CD8-positive, alpha-beta memory T cell (primary cell): Measurements from ENCODE around the gene PLEKHG7. TPM values are rescaled to one million over a fixed set of nuclear protein-coding genes. Genes with fewer than 3 reads are reported as not detected.

Source experiments
- CTCF ChIA-PET: fragments of 350-600 bp; sonication (Branson Sonifier 250); formaldehyde crosslinking; loops from one replicate; lab custom pipeline; 2021; ENCODE audit warnings: antibody characterized with exemption; lab: Charles Lee
- POLR2A ChIA-PET: fragments of 350-600 bp; sonication (Branson Sonifier 250); formaldehyde crosslinking; loops from one replicate; lab custom pipeline; 2021; ENCODE audit warnings: antibody characterized with exemption; lab: Charles Lee
- DNase-seq, 5 donors: peaks; one replicate each; pipeline versions ENCODE4 v3.0.0 to v3.0.0-alpha.2; 2020 to 2022; ENCODE audit warnings: mixed read lengths in 1 of 5
- H3K27ac ChIP-seq: one replicate; pipeline ENCODE4 v1.7.0; 2013; ENCODE audit warnings: low read depth, mild to moderate bottlenecking, low read length, moderate library complexity
- H3K27me3 ChIP-seq: 2 replicates; pipeline ENCODE4 v1.7.0; 2013; ENCODE audit warnings: low read length, mild to moderate bottlenecking; ENCODE audit not compliant: insufficient read depth, poor library complexity, severe bottlenecking
- H3K36me3 ChIP-seq: 2 replicates; pipeline ENCODE4 v1.7.0; 2013; ENCODE audit warnings: mild to moderate bottlenecking, low read length, moderate library complexity; ENCODE audit not compliant: insufficient read depth
- H3K4me1 ChIP-seq: 2 replicates; pipeline ENCODE4 v1.7.0; 2013; ENCODE audit warnings: mild to moderate bottlenecking, low read length, moderate library complexity; ENCODE audit not compliant: insufficient read depth
- H3K4me3 ChIP-seq: 2 replicates; pipeline ENCODE4 v1.7.0; 2013; ENCODE audit warnings: mild to moderate bottlenecking, low read length
- H3K9me3 ChIP-seq: 2 replicates; pipeline ENCODE4 v1.7.0; 2013; ENCODE audit warnings: mild to moderate bottlenecking, low read length
- H3K27ac Mint-ChIP-seq, 8 donors: one replicate each; pipeline ENCODE4 v1.8.0; 2020 to 2021; ENCODE audit warnings: mixed read lengths in 8 of 8, mild to moderate bottlenecking in 6 of 8, inconsistent platforms in 3 of 8, moderate library complexity in 3 of 8
- H3K27me3 Mint-ChIP-seq, 2 donors: one replicate each; pipeline ENCODE4 v1.8.0; 2020 to 2021; ENCODE audit warnings: mixed read lengths in 2 of 2, mild to moderate bottlenecking in 1 of 2, moderate library complexity in 1 of 2
- H3K36me3 Mint-ChIP-seq, 3 donors: one replicate each; pipeline ENCODE4 v1.8.0; 2020 to 2021; ENCODE audit warnings: mixed read lengths in 3 of 3, inconsistent platforms in 1 of 3, mild to moderate bottlenecking in 1 of 3
- H3K4me1 Mint-ChIP-seq, 3 donors: one replicate each; pipeline ENCODE4 v1.8.0; 2020 to 2021; ENCODE audit warnings: mixed read lengths in 3 of 3, inconsistent platforms in 1 of 3, mild to moderate bottlenecking in 1 of 3
- H3K4me3 Mint-ChIP-seq, 7 donors: one replicate each; pipeline ENCODE4 v1.8.0; 2020 to 2021; ENCODE audit warnings: mixed read lengths in 7 of 7, mild to moderate bottlenecking in 6 of 7, moderate library complexity in 4 of 7, inconsistent platforms in 2 of 7
- H3K9me3 Mint-ChIP-seq, 5 donors: one replicate each; pipeline ENCODE4 v1.8.0; 2020 to 2022; ENCODE audit warnings: mixed read lengths in 5 of 5, mild to moderate bottlenecking in 3 of 5, moderate library complexity in 2 of 5, inconsistent platforms in 1 of 5
- polyA plus RNA-seq: library from polyadenylated mRNA; unstranded; fragments of 300-500 nt; fragmentation: Illumina TruSeq; gene quantifications from one replicate; pipeline ENCODE4 v1.2.3, GENCODE V29; 2021
- total RNA-seq, 2 experiments: library from RNA; stranded (reverse); gene quantifications; one replicate each; pipeline ENCODE4 v1.2.3, GENCODE V29; 2021

Gene PLEKHG7
- total and polyA plus RNA-seq, 3 experiments from 2014 or later: not detected

- Histone ChIP-seq H3K4me3 (no peak overlapping the region), H3K27me3 (no peaks in the 10 kb centered on the region), H3K36me3 (no peaks in the 10 kb centered on the region), H3K4me1 (no peaks in the 10 kb centered on the region), H3K9me3 (no peaks in the 10 kb centered on the region), H3K27ac (no peak overlapping the region)
- Mint-ChIP-seq H3K27ac (no peak overlapping the region), H3K9me3 (peaks cover 0 to 6% (median 4%) of the 10 kb centered on the region in 5 donors), H3K4me3 (no peak overlapping the region), H3K27me3 (peaks cover 0 to 20% of the 10 kb centered on the region in 2 donors), H3K36me3 (peaks cover 0 to 24% (median 0%) of the 10 kb centered on the region in 3 donors), H3K4me1 (no peaks in the 10 kb centered on the region)
- ChIA-PET POLR2A (no interaction called here), CTCF (no interaction called here)
- DNase-seq: no peak
Measured at GRCh38 chr12:92695056-92695455, 7.7 kb upstream of the PLEKHG7 start.

- CTCF ChIA-PET: no interaction called here
- Mint-ChIP-seq H3K27ac (no peak overlapping the region), H3K27me3 (peaks cover 0 to 15% of the 10 kb centered on the region in 2 donors), H3K36me3 (peaks cover 0 to 24% (median 0%) of the 10 kb centered on the region in 3 donors), H3K4me1 (no peaks in the 10 kb centered on the region), H3K4me3 (no peak overlapping the region), H3K9me3 (peaks cover 0 to 6% (median 4%) of the 10 kb centered on the region in 5 donors)
- H3K4me1 ChIP-seq: no peaks in the 10 kb centered on the region
- POLR2A ChIA-PET: no interaction called here
- H3K27ac ChIP-seq: no peak overlapping the region
- no peaks in the 10 kb centered on the region for H3K27me3 ChIP-seq
- DNase-seq: no peak
- H3K4me3 ChIP-seq: no peak overlapping the region
- H3K9me3 ChIP-seq: no peaks in the 10 kb centered on the region
- no peaks in the 10 kb centered on the region for H3K36me3 ChIP-seq
Measured at GRCh38 chr12:92695577-92695976, 7.2 kb upstream of the PLEKHG7 start.

- CTCF ChIA-PET: no interaction called here
- Mint-ChIP-seq H3K27ac (no peak overlapping the region), H3K36me3 (peaks cover 0 to 24% (median 0%) of the 10 kb centered on the region in 3 donors), H3K27me3 (peaks cover 0 to 12% of the 10 kb centered on the region in 2 donors), H3K9me3 (peaks cover 0 to 6% (median 4%) of the 10 kb centered on the region in 5 donors), H3K4me3 (no peak overlapping the region), H3K4me1 (no peaks in the 10 kb centered on the region)
- POLR2A ChIA-PET: no interaction called here
- no peak overlapping the region for H3K4me3 ChIP-seq
- H3K9me3 ChIP-seq: no peaks in the 10 kb centered on the region
- DNase-seq: no peak
- H3K4me1 ChIP-seq: no peaks in the 10 kb centered on the region
- no peak overlapping the region for H3K27ac ChIP-seq
- H3K27me3 ChIP-seq: no peaks in the 10 kb centered on the region
- H3K36me3 ChIP-seq: no peaks in the 10 kb centered on the region
Measured at GRCh38 chr12:92696216-92696615, 6.6 kb upstream of the PLEKHG7 start.

- H3K36me3 ChIP-seq: no peaks in the 10 kb centered on the region
- no peak overlapping the region for H3K27ac ChIP-seq
- H3K4me3 ChIP-seq: no peak overlapping the region
- ChIA-PET CTCF (no interaction called here), POLR2A (no interaction called here)
- H3K9me3 ChIP-seq: no peaks in the 10 kb centered on the region
- Mint-ChIP-seq H3K4me3 (no peak overlapping the region), H3K9me3 (peaks cover 0 to 6% (median 3%) of the 10 kb centered on the region in 5 donors), H3K27me3 (peaks cover 0 to 11% of the 10 kb centered on the region in 2 donors), H3K4me1 (no peaks in the 10 kb centered on the region), H3K27ac (no peak overlapping the region), H3K36me3 (peaks cover 0 to 13% (median 0%) of the 10 kb centered on the region in 3 donors)
- H3K4me1 ChIP-seq: no peaks in the 10 kb centered on the region
- no peaks in the 10 kb centered on the region for H3K27me3 ChIP-seq
- DNase-seq: no peak
Measured at GRCh38 chr12:92698474-92698873, 4.3 kb upstream of the PLEKHG7 start.

GRCh38 chr12:92701441-92701840 lies 1.3 kb upstream of the PLEKHG7 start:
- Mint-ChIP-seq H3K9me3 (peaks cover 0 to 6% (median 3%) of the 10 kb centered on the region in 5 donors), H3K27me3 (peaks cover 0 to 11% of the 10 kb centered on the region in 2 donors), H3K36me3 (peaks cover 0 to 13% (median 0%) of the 10 kb centered on the region in 3 donors), H3K27ac (peak overlapping the region in 1 of 8 donors; percentile 0), H3K4me1 (no peaks in the 10 kb centered on the region), H3K4me3 (no peak overlapping the region)
- ChIA-PET POLR2A (no interaction called here), CTCF (no interaction called here)
- Histone ChIP-seq H3K4me3 (no peak overlapping the region), H3K27me3 (no peaks in the 10 kb centered on the region), H3K4me1 (no peaks in the 10 kb centered on the region), H3K36me3 (no peaks in the 10 kb centered on the region), H3K9me3 (no peaks in the 10 kb centered on the region), H3K27ac (no peak overlapping the region)
- DNase-seq: no peak

GRCh38 chr12:92703786-92704185 lies 997 bp downstream of the PLEKHG7 start:
- Histone ChIP-seq H3K9me3 (no peaks in the 10 kb centered on the region), H3K27me3 (no peaks in the 10 kb centered on the region), H3K4me1 (no peaks in the 10 kb centered on the region), H3K27ac (no peak overlapping the region), H3K4me3 (no peak overlapping the region), H3K36me3 (no peaks in the 10 kb centered on the region)
- peaks cover 6% of the 10 kb centered on the region in 3 donors for H3K4me1 Mint-ChIP-seq
- H3K36me3 Mint-ChIP-seq: no peaks in the 10 kb centered on the region
- ChIA-PET CTCF (no interaction called here), POLR2A (no interaction called here)
- no peak overlapping the region for H3K4me3 Mint-ChIP-seq
- no peaks in the 10 kb centered on the region for H3K9me3 Mint-ChIP-seq
- peaks cover 0 to 8% of the 10 kb centered on the region in 2 donors for H3K27me3 Mint-ChIP-seq
- DNase-seq: no peak
- no peak overlapping the region for H3K27ac Mint-ChIP-seq

GRCh38 chr12:92706594-92706993 lies 3.8 kb downstream of the PLEKHG7 start:
- CTCF ChIA-PET: no interaction called here
- no peak overlapping the region for H3K4me3 ChIP-seq
- no peak overlapping the region for H3K4me3 Mint-ChIP-seq
- H3K27me3 ChIP-seq: no peaks in the 10 kb centered on the region
- no peaks in the 10 kb centered on the region for H3K9me3 ChIP-seq
- H3K27ac Mint-ChIP-seq: peak overlapping the region in 1 of 8 donors; percentile 72
- H3K36me3 ChIP-seq: no peaks in the 10 kb centered on the region
- no peaks in the 10 kb centered on the region for H3K9me3 Mint-ChIP-seq
- H3K4me1 Mint-ChIP-seq: peaks cover 6% of the 10 kb centered on the region in 3 donors
- no peak for DNase-seq
- no peaks in the 10 kb centered on the region for H3K36me3 Mint-ChIP-seq
- peaks cover 0 to 5% of the 10 kb centered on the region in 2 donors for H3K27me3 Mint-ChIP-seq
- H3K4me1 ChIP-seq: no peaks in the 10 kb centered on the region
- POLR2A ChIA-PET: no interaction called here
- H3K27ac ChIP-seq: no peak overlapping the region

- no peaks in the 10 kb centered on the region for H3K27me3 ChIP-seq
- Mint-ChIP-seq H3K4me1 (peaks cover 6% of the 10 kb centered on the region in 3 donors), H3K27me3 (no peaks in the 10 kb centered on the region), H3K36me3 (no peaks in the 10 kb centered on the region), H3K27ac (peak overlapping the region in 1 of 8 donors; percentile 43), H3K4me3 (no peak overlapping the region), H3K9me3 (no peaks in the 10 kb centered on the region)
- no peak for DNase-seq
- H3K36me3 ChIP-seq: no peaks in the 10 kb centered on the region
- POLR2A ChIA-PET: no interaction called here
- no peaks in the 10 kb centered on the region for H3K4me1 ChIP-seq
- CTCF ChIA-PET: no interaction called here
- no peaks in the 10 kb centered on the region for H3K9me3 ChIP-seq
- H3K4me3 ChIP-seq: no peak overlapping the region
- no peak overlapping the region for H3K27ac ChIP-seq
Measured at GRCh38 chr12:92707926-92708325, 5.1 kb downstream of the PLEKHG7 start.
